ENCODE results near the gene RNF112. TPM values are rescaled to one million over a fixed set of nuclear protein-coding genes. Genes with fewer than 3 reads are reported as not detected.
"Not testable (repeated sequence)": the region's sequence is repeated elsewhere in the genome, so short reads cannot be mapped to it uniquely, and the experiment has no call there.

Gene RNF112
- total and polyA plus RNA-seq, 8 donors = 0.34 to 3.0 (median 0.51) TPM

- ATAC-seq (no peak), DNase-seq (no peak), FAIRE-seq (no peak)
- no peaks in the 10 kb centered on the region for H3K36me3 ChIP-seq
- H3K4me1 ChIP-seq = no peaks in the 10 kb centered on the region
- intact Hi-C loops (cut with DNase I) = loop anchor here in 1 of 3 donors (10.0 kb wide), 1 partner anchor 78 kb away; the partner anchor contains the start of gene B9D1
- H3K27me3 ChIP-seq = no peaks in the 10 kb centered on the region
- no peak overlapping the region for H3K27ac ChIP-seq
- TF ChIP-seq, protein P1, sequence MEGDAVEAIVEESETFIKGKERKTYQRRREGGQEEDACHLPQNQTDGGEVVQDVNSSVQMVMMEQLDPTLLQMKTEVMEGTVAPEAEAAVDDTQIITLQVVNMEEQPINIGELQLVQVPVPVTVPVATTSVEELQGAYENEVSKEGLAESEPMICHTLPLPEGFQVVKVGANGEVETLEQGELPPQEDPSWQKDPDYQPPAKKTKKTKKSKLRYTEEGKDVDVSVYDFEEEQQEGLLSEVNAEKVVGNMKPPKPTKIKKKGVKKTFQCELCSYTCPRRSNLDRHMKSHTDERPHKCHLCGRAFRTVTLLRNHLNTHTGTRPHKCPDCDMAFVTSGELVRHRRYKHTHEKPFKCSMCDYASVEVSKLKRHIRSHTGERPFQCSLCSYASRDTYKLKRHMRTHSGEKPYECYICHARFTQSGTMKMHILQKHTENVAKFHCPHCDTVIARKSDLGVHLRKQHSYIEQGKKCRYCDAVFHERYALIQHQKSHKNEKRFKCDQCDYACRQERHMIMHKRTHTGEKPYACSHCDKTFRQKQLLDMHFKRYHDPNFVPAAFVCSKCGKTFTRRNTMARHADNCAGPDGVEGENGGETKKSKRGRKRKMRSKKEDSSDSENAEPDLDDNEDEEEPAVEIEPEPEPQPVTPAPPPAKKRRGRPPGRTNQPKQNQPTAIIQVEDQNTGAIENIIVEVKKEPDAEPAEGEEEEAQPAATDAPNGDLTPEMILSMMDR (IDR thresholded peaks at IDR 0.05) = no peak
- H3K9me3 ChIP-seq = no peaks in the 10 kb centered on the region
- WGBS, 2 donors = 82 to 95% methylated on average over 2 of the region's 2 CpGs
- H3K4me3 ChIP-seq = no peak overlapping the region
These were observed 31.7 kb downstream of the RNF112 start for GRCh38 chr17:19442731-19443130.

DNA sequence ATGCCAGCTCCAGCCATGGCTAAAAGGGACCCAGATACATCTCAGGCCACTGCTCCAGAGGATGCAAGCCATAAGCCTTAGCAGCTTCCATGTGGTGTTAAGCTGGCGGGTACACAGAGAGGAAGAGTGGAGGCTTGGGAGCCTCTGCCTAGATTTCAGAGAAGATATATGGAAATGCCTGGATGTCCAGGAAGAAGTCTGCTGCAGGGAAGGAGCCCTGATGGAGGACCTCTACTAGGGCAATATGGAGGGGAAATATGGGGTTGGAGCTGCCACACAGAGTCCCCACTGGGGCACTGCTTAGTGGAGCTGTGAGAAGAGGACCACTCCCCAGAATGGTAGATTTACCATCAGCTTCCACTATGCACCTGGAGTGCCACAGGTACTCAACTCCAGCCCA, 32.1 kb downstream of the RNF112 start:
- Histone ChIP-seq H3K36me3 (no peaks in the 10 kb centered on the region), H3K27ac (no peak overlapping the region), H3K4me1 (peaks cover 0 to 3% (median under 1%) of the 10 kb centered on the region in 3 donors), H3K4me3 (no peak overlapping the region), H3K27me3 (no peaks in the 10 kb centered on the region), H3K9me3 (no peaks in the 10 kb centered on the region)
- intact Hi-C loops (cut with DNase I) = loop anchor here in 1 of 3 donors (10.0 kb wide), 1 partner anchor 78 kb away; the partner anchor contains the start of gene B9D1
- no peak for DNase-seq
- no peak for ATAC-seq
- TF ChIP-seq, protein P1 (IDR thresholded peaks at IDR 0.05) = no peak
- FAIRE-seq = no peak
- 99 to 100% methylated on average over 1 of the region's 1 CpG for WGBS, 2 donors

DNA sequence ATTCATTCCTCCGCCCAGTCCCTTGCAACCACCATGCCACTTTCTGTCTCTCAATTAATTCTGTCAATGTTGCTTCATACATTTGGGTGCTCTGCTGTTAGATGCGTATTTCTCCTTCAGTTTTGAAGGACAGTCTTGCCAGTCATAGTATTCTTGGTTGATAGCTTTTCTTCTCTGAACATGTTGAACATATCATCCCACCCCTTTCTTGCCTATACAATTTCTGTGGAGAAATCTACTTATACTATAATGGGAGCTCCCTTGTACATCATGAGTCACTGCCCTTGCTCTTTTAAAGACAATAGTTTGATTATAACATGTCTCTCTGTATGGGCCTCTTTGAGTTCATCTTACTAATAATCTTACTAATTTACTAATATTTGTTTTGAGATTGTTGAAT, 34.1 kb downstream of the RNF112 start:
- no peak for ATAC-seq
- no peaks in the 10 kb centered on the region for H3K27me3 ChIP-seq
- H3K4me1 ChIP-seq = peaks cover 0 to 9% (median 5%) of the 10 kb centered on the region in 3 donors
- H3K9me3 ChIP-seq = no peaks in the 10 kb centered on the region
- no peaks in the 10 kb centered on the region for H3K36me3 ChIP-seq
- no peak overlapping the region for H3K27ac ChIP-seq
- H3K4me3 ChIP-seq = no peak overlapping the region
- intact Hi-C loops (cut with DNase I) = loop anchor here (5.0 to 10.0 kb wide), 3 partner anchors 78 to 88 kb away; partner anchors contain the start of gene B9D1 (in 1 of the 3)
- 93 to 95% methylated on average over 2 of the region's 2 CpGs for WGBS, 2 donors
- no peak for FAIRE-seq
- TF ChIP-seq, protein P1 (IDR thresholded peaks at IDR 0.05) = no peak
- DNase-seq = no peak

DNA sequence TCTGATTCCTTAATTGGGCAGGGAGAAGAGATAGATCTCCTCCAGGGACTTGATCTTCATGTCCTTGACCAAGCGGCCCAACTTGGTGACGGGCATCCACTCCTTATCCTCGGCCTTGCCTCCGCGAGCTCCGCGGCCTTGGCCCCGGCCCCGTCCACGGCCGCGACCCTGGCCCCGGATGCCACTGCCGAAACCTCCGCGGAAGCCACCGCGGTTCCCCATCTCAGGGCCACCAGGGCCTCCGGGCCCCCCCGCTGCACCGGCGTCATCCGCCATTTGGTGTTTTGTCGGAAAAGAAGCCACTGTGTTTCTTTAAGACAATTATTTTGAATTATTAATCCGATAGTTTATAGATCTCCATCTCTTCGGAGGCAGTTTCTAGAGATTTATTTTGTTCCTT, 35.5 kb downstream of the RNF112 start:
- ATAC-seq = not testable (repeated sequence)

DNA sequence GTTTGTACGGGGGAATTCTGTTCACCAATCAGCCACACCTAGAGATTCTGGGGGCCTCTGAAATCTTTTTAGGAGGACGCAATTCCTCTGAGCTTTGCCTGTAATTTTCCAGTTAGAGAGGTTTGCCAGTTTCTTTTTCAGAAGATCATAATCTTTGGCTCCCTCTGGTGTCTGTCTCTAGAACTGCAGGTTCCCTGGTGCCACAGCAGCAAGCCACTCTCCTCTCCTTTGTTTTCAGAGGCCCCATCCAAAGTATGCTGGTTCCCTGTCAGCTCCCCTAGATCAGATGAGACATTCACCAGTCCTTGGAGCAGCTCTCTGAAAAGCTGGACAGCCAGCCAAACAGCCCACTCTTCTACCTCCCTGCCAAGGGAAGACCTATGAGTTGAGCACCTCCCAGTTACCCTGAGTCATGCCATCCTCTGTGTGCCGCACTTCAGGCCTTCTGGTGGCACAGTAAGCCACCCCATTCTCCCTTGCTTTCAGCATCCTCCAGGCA, 36.1 kb downstream of the RNF112 start:
- Histone ChIP-seq H3K27me3 (no peaks in the 10 kb centered on the region), H3K9me3 (no peaks in the 10 kb centered on the region), H3K36me3 (no peaks in the 10 kb centered on the region), H3K4me1 (peaks cover 0 to 9% (median 5%) of the 10 kb centered on the region in 3 donors), H3K4me3 (no peak overlapping the region), H3K27ac (no peak overlapping the region)
- 28 to 30% methylated on average over 3 of the region's 3 CpGs for WGBS, 2 donors
- DNase-seq (peak in 4 of 6 donors; percentile 34 to 79 (median 54)), FAIRE-seq (peak; percentile 64), ATAC-seq (peak; percentile 61 to 93 (median 88))
- intact Hi-C loops (cut with DNase I) = loop anchor here (5.0 to 10.0 kb wide), 3 partner anchors 80 to 90 kb away; partner anchors contain the start of gene B9D1 (in 1 of the 3)
- TF ChIP-seq, protein P1 (IDR thresholded peaks at IDR 0.05) = peak; percentile 89 to 93 (median 91)

More for the DNA sequence above, 35.5 kb downstream of the RNF112 start:
- H3K27ac ChIP-seq, H3K4me3 ChIP-seq, H3K9me3 ChIP-seq, H3K36me3 ChIP-seq, H3K4me1 ChIP-seq, H3K27me3 ChIP-seq, FAIRE-seq: not testable (repeated sequence)
- DNase-seq = peak in 1 of 6 donors; percentile 39
- intact Hi-C loops (cut with DNase I) = loop anchor here (5.0 to 10.0 kb wide), 3 partner anchors 79 to 89 kb away; partner anchors contain the start of gene B9D1 (in 1 of the 3)
- WGBS, 2 donors = 50 to 64% methylated on average over 16 to 26 of the region's 26 CpGs

All from pancreas (tissue), 10 donors.